ENCODE measurements around the gene MORC3. TPM values are rescaled to one million over a fixed set of nuclear protein-coding genes. Genes with fewer than 3 reads are reported as not detected.

MORC3 gene
- total RNA-seq, 2 experiments from 2014 or later, result 23.0 to 34.3 TPM

DNA sequence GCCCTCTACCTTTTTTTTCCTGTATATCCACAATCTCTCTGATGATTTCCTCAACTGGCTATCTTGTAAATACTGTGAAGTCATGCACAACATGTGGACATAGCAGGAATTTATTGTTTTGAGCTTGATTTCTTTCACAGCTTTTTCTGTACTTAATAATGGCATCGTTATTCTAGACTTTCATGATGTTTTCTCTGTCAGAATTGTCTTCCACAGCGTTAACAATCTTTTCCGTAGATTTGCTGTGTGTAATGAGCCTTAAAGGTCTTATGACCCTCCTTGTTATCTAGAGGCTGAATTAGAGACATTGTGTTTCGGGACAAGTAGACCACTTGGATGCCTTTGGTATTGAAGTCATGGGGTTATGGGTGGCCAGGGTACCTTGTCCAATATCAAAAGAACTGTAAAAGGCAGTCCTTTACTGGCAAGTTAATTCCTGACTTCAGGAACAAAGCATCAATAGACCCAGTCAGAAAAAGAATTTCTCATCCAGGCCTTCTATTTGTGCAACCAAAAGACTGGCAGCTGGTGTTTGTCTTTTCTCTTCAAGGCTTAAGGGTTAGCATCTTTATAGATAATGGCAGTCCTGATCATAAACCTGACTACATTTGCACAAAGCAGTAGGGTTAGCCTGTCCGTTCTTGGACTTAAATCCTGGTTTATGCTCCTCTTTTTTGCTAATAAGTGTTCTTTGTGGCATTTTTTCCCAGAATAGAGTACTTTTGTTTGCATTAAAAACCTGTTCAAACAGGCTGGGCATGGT is 35.1 kb downstream of the MORC3 start:
- Histone ChIP-seq H4K20me1 (ENCODE audit: insufficient read depth, low read length) (no peaks in the 10 kb centered on the region), H3K27ac (ENCODE audit: low read depth, low read length, poor library complexity, severe bottlenecking) (no peak overlapping the region), H3K4me3 (ENCODE audit: low read depth, low read length, poor library complexity, severe bottlenecking) (no peak overlapping the region), H3K9me2 (ENCODE audit: insufficient read depth, low read length) (no peaks in the 10 kb centered on the region), H2AFZ (ENCODE audit: low read length) (no peak overlapping the region), H3K4me1 (ENCODE audit: insufficient read depth, low read length, poor library complexity, severe bottlenecking) (no peaks in the 10 kb centered on the region), H3K79me2 (ENCODE audit: insufficient read depth, low read depth, low read length) (no peaks in the 10 kb centered on the region), H3K4me2 (ENCODE audit: low read length) (no peak overlapping the region), H3K9me3 (ENCODE audit: low read length) (no peaks in the 10 kb centered on the region), H3K36me3 (ENCODE audit: insufficient read depth, low read length) (peaks cover 85% of the 10 kb centered on the region)
- POLR2A ChIA-PET, result interaction anchor here (0.6 to 1.1 kb wide), 2 partner anchors 32 to 108 kb away, joined by 3 to 5 read pairs; no protein-coding TSS in a partner anchor
- TF ChIP-seq EZH2phosphoT487 (IDR thresholded peaks at IDR 0.05; ENCODE audit: borderline replicate concordance, low read depth, low read length) (no peak), CTCF (conservative IDR thresholded peaks at IDR 0.05; ENCODE audit: low read length) (no peak)
- CTCF ChIA-PET (ENCODE audit: unreplicated experiment), result no interaction called here
- intact Hi-C loops (cut with micrococcal nuclease; ENCODE audit: unreplicated experiment), result no loop called here
- no peak for DNase-seq (ENCODE audit: low spot score)
- no TSS peak for BruUV-seq (replicated peaks)

GRCh38 chr21:36355868-36356267 is 35.9 kb downstream of the MORC3 start:
- Histone ChIP-seq H3K4me2 (ENCODE audit: low read length) (no peak overlapping the region), H3K79me2 (ENCODE audit: insufficient read depth, low read depth, low read length) (no peaks in the 10 kb centered on the region), H3K4me3 (ENCODE audit: low read depth, low read length, poor library complexity, severe bottlenecking) (no peak overlapping the region), H3K4me1 (ENCODE audit: insufficient read depth, low read length, poor library complexity, severe bottlenecking) (no peaks in the 10 kb centered on the region), H2AFZ (ENCODE audit: low read length) (no peak overlapping the region), H3K36me3 (ENCODE audit: insufficient read depth, low read length) (peaks cover 86% of the 10 kb centered on the region), H3K9me2 (ENCODE audit: insufficient read depth, low read length) (no peaks in the 10 kb centered on the region), H3K27ac (ENCODE audit: low read depth, low read length, poor library complexity, severe bottlenecking) (no peak overlapping the region), H4K20me1 (ENCODE audit: insufficient read depth, low read length) (no peaks in the 10 kb centered on the region), H3K9me3 (ENCODE audit: low read length) (no peaks in the 10 kb centered on the region)
- ChIA-PET CTCF (ENCODE audit: unreplicated experiment) (no interaction called here), POLR2A (interaction anchor here (0.6 to 1.1 kb wide), 2 partner anchors 33 to 218 kb away, joined by 3 read pairs; no protein-coding TSS in a partner anchor)
- TF ChIP-seq CTCF (conservative IDR thresholded peaks at IDR 0.05; ENCODE audit: low read length), result no peak
- no peak for TF ChIP-seq EZH2phosphoT487 (IDR thresholded peaks at IDR 0.05; ENCODE audit: borderline replicate concordance, low read depth, low read length)
- DNase-seq (ENCODE audit: low spot score), result no peak
- intact Hi-C loops (cut with micrococcal nuclease; ENCODE audit: unreplicated experiment), result no loop called here
- no TSS peak for BruUV-seq (replicated peaks)

DNA sequence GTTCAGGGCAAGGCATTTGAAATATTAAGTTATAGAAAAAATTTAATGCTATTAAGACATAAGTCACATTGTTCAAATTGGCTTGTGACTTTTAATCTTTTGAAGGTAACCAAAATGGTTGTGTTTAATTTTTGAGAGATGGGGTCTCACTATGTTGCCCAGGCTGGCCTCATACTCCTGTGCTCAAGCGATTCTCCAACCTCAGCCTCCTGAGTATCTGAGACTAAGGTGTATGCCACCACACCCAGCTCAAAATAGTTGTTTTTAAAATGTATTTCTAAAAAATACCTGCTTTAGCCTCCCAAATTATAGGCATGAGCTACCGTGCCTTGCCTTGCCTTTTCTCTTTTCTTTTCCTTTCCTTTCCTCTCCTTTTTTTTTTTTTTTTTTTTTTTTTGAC is 39.2 kb downstream of the MORC3 start:
- H3K9me3 ChIP-seq (ENCODE audit: low read length), result no peaks in the 10 kb centered on the region
- ChIA-PET POLR2A (interaction anchor here (0.6 to 1.0 kb wide), 2 partner anchors 39 to 119 kb away, joined by 3 to 4 read pairs; no protein-coding TSS in a partner anchor), CTCF (ENCODE audit: unreplicated experiment) (no interaction called here)
- H2AFZ ChIP-seq (ENCODE audit: low read length), result no peak overlapping the region
- intact Hi-C loops (cut with micrococcal nuclease; ENCODE audit: unreplicated experiment), result no loop called here
- H3K79me2 ChIP-seq (ENCODE audit: insufficient read depth, low read depth, low read length), result no peaks in the 10 kb centered on the region
- TF ChIP-seq EZH2phosphoT487 (IDR thresholded peaks at IDR 0.05; ENCODE audit: borderline replicate concordance, low read depth, low read length), result no peak
- no peak for TF ChIP-seq CTCF (conservative IDR thresholded peaks at IDR 0.05; ENCODE audit: low read length)
- no peak for DNase-seq (ENCODE audit: low spot score)
- H3K9me2 ChIP-seq (ENCODE audit: insufficient read depth, low read length), result no peaks in the 10 kb centered on the region
- H3K27ac ChIP-seq (ENCODE audit: low read depth, low read length, poor library complexity, severe bottlenecking), result no peak overlapping the region
- H3K4me2 ChIP-seq (ENCODE audit: low read length), result no peak overlapping the region
- H3K36me3 ChIP-seq (ENCODE audit: insufficient read depth, low read length), result peaks cover 96% of the 10 kb centered on the region
- H3K4me1 ChIP-seq (ENCODE audit: insufficient read depth, low read length, poor library complexity, severe bottlenecking), result no peaks in the 10 kb centered on the region
- no peaks in the 10 kb centered on the region for H4K20me1 ChIP-seq (ENCODE audit: insufficient read depth, low read length)
- no TSS peak for BruUV-seq (replicated peaks)
- H3K4me3 ChIP-seq (ENCODE audit: low read depth, low read length, poor library complexity, severe bottlenecking), result no peak overlapping the region

Data from OCI-LY7 (cell line).